IMR-90 (cell line): Measurements from ENCODE around the gene JADE2. TPM values are rescaled to one million over a fixed set of nuclear protein-coding genes. Genes with fewer than 3 reads are reported as not detected.

Experiments
- polyA plus RNA-seq, 3 experiments: library from polyadenylated mRNA; depleted of rRNA; stranded (reverse); fragments of >200 nt; gene quantifications; 2 replicates each; pipeline ENCODE4 v1.2.3, GENCODE V29; 2012; ENCODE audit warnings: low replicate concordance in 1 of 3
- total RNA-seq: library from RNA; depleted of rRNA; stranded (reverse); fragments of >200 nt; gene quantifications from 2 replicates; pipeline ENCODE4 v1.2.3, GENCODE V29; 2012
- TF ChIP-seq, protein P1 (sequence below): conservative IDR thresholded peaks from 2 replicates; pipeline ENCODE4 v1.5.1; 2012; ENCODE audit warnings: mild to moderate bottlenecking, low read depth, low read length, improper control_type of control experiment

JADE2 gene
- total and polyA plus RNA-seq, 2 of the 4 experiments (the other 2 are of a cell fraction): 13.3 to 14.9 TPM

DNA sequence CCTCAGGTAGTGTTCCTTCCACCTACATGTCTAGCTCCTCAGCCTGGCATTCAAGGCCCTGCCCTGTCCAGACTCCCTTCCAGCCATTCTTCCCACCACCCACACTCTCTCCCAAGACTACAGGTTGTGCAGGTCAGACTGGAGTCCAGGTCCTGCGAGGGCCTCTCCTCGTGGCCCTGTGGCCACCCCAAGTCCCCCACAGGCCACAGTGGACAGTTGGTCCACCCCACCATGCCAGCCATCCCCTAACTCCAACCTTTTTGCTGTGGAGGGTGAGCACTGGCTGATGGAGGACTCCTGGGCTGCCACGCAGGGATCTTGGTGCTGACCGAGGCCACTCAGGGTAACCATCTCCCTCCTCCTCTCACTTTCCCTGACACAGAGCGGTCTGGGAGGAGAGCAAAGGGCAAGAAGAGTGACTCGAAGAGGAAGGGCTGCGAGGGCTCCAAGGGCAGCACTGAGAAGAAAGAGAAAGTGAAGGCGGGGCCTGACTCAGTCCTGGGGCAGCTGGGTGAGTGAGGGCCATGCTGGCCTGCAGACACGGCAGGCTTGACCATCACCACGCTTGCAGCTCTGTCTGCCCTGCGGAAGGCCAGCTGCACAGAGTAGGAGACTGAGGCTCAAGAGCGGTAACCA is 51.0 kb downstream of the JADE2 start (continued):
- TF ChIP-seq, protein P1, sequence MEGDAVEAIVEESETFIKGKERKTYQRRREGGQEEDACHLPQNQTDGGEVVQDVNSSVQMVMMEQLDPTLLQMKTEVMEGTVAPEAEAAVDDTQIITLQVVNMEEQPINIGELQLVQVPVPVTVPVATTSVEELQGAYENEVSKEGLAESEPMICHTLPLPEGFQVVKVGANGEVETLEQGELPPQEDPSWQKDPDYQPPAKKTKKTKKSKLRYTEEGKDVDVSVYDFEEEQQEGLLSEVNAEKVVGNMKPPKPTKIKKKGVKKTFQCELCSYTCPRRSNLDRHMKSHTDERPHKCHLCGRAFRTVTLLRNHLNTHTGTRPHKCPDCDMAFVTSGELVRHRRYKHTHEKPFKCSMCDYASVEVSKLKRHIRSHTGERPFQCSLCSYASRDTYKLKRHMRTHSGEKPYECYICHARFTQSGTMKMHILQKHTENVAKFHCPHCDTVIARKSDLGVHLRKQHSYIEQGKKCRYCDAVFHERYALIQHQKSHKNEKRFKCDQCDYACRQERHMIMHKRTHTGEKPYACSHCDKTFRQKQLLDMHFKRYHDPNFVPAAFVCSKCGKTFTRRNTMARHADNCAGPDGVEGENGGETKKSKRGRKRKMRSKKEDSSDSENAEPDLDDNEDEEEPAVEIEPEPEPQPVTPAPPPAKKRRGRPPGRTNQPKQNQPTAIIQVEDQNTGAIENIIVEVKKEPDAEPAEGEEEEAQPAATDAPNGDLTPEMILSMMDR: no peak
